Measurements from ENCODE around the gene ACBD5. TPM values are rescaled to one million over a fixed set of nuclear protein-coding genes. Genes with fewer than 3 reads are reported as not detected.
"Not testable (repeated sequence)": the region's sequence is repeated elsewhere in the genome, so short reads cannot be mapped to it uniquely, and the experiment has no call there.

Gene ACBD5
- 56.6 TPM for total RNA-seq

DNA sequence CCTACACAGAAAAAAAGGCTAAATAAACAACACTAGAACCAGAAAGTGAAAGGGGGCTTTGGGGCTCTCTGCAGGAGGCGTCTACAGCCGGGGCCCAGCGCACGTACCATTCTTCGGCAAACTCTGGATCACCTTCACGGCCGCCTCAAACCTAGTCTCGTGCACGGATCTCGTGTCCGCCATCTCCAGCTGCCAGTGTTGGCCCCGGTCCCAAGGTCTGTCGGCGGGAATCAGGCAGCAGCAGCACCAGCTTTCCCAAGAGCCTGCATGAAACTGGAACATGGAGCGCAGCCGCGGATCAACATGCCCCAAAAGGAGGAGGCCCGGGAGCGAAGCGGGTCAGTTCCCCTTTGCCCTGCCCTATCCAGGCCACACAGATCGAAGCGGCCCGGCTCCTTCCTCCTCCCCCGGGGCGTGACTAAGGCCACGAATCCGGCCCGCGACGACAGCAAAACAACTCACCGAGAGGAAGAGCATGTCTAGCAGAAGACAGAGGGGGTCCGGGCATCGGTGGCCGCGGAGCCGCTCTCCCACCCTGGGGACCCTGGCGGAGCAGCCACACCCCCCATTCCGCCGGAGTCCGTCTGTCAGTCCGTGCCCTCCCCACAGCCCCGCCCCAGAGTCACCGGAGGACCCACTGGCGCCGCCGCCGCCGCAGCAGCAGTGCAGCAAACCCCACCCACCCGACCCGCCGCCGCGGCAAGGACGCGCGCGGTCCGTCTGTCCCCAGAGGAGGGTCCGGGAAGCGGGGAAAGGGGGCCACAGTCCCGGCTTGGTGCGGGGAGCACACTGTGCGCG is at the start of gene ACBD5:
TSS of gene ACBD5 (minus strand) at position 586 of the 798 bp plus-strand sequence. CDS start at position 477, 109 bp downstream.
- peak; percentile 79 for DNase-seq

DNA sequence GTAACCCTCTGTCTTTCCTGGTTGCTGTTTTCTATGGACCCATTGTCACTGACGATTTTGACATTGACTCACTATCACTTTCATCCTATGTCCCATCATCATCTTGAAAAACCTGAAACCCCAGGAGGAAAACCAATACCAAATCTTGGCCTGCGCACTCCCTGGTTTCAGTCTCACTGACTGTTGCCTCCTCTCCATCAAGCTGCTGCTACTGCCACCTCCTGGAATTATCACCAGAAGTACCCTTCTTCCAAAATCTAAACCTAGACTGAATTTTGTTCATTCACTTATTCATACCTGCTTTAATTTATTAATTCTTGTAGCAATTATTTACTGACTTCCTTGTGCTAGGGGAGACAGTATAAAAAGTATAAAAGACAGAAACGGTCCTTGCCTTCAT is 44.5 kb upstream of the ACBD5 start:
- DNase-seq: no peak

DNA sequence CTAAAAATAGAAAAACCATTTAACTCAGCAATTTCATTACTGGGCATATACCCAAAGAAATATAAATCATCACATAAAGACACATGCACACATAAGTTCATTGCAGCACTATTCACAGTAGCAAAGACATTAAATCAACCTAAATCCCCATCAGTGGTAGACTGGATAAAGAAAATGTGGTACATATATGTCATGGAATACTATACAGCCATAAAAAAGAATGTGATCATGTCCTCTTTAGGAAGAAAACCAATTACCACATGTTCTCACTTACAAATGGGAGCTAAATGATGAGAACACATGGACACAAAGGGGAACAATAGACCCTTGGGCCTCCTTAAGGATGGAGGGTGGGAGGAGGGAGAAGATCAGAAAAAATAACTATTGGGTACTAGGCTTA is 36.0 kb upstream of the ACBD5 start:
- no peak for DNase-seq

- DNase-seq: not testable (repeated sequence)
These were observed 25.4 kb upstream of the ACBD5 start for GRCh38 chr10:27266025-27266424.

- DNase-seq: not testable (repeated sequence)
These were observed 22.2 kb upstream of the ACBD5 start for GRCh38 chr10:27262788-27263187.

GRCh38 chr10:27258838-27259812 is 18.5 kb upstream of the ACBD5 start:
- DNase-seq: no peak

GRCh38 chr10:27258492-27258837 is 17.9 kb upstream of the ACBD5 start:
- DNase-seq: no peak

DNA sequence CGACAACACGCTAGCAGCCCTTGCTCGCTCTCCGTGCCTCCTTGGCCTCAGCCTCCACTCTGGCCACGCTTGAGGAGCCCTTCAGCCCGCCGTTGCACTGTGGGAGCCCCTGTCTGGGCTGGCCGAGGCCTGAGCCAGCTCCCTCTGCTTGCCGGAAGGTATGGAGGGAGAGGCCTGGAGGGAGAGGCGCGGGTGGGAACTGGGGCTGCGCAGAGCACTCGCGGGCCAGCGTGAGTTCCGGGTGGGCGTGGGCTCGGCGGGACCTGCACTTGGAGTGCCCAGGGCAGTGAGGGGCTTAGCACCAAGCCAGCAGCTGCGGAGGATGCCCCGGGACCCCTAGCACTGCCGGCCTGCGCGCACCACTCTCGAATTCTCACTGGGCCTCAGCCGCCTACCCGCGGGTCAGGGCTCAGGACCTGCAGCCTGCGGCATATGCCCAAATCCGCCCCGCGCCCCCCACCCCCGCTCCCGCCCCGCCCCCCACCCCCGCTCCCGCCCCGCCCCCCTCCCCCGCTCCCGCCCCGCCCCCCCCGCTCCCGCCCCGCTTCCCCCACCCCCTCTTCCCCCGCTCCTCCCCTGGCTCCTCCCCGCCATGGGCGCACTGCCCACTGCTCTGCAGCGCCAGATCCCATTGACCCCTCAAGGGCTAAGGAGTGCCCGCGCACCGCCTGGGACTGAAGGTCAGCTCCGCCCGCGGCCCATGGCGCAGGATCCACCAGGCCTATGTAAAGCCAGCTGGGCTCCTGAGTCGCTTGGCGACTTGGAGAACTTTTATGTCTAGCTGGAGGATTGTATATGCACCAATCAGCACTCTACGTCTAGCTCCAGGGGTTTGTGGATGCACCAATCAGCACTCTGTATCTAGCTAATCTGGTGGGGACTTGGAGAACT is 15.9 kb upstream of the ACBD5 start:
- DNase-seq: no peak

GRCh38 chr10:27253576-27253975 is 13.0 kb upstream of the ACBD5 start:
- no peak for DNase-seq

DNA sequence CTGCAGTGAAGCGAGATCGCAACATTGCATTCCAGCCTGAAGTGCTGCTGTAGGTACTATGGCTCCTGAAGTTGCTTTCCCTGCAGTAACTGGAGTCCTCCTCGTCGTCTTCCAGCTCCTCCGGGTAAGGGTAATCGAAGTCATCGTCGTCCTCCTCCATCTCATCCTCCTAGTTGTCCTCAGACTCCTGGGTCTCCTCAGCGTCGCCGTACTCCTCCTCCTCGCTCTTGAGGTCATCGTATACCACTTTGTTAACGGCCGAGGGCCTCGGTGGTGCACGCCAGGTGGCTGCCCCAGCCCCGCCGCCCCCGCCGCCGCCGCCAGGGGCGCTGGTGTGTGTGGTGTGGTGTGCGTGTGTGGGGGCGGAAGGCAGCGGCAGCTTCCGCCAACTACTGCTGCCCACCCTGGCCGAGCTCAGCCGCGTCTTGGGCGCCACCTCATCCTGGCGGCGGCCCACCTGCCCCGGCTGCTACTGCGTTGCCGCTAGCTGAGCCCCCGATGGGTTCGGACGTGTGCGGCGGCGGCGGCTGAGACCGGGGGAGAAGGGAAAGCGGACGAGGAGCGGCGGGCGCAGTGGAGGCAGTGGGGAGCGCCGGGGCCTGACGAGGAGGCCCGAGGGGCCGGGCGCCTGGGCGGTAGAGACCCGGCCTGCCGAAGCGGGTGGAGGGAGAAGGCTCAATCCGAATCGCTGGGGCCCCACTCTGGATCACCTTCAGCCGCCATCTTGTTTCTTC is 11.8 kb upstream of the ACBD5 start:
- DNase-seq: no peak

GRCh38 chr10:27251554-27251953 is 11.0 kb upstream of the ACBD5 start:
- DNase-seq: no peak

DNA sequence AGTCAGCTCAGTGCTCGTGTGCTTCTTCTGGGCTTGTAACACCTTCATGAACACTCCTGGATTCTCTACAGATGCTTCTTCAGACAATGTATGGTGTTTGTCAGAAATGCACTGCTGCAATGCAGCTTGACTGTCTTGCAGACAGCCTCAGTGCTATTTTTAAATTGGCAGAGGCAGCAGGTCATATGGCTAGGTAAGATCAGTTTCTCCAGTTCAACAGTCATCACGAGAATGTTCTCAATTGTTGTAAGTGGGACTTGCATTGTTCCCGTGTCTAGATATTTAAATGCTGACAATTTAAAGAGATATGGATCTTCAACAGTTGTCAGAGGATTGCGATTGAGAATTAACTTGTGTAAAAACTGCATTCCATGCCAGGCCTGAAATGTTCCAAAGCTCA is 7.6 kb upstream of the ACBD5 start:
- no peak for DNase-seq

DNA sequence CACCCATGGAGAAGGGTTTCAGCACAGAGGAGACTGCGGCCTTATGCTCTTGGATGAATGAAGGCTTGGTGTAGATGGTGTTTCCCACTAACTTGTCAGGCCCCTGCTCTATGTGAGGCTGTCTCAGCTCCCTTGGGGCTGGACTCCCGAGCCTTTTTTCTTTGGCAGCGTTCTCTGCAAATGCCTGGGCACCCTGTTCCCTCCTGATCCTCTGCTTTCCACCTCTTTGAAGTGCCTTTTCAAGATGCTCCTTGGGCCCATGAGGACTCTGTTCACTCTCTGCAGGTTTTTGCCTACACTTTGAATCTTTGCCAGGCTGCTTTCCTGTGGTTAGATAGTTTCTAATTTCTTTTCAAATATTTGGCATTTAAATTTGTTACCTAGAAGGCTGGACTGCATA is 6.8 kb upstream of the ACBD5 start:
- DNase-seq: no peak

DNA sequence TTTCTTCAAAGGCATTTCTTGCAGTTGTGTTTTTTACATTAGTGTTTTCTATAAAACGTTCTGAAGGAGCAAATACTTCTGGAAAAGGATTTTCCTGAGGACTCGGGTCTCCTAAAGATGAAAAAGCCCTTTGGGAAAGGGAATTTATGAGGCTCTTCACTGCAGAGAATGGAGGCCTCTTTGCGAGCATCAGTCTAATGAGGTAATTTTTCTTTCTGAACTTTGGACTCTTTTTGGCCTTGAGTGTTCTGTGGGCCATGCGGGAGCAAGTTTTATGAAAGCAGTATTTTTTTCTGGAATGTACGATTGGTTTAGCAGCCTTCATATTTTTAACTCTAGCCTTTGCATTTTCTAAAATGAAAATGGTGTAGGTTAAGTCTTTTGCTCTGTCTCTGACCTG is 6.4 kb upstream of the ACBD5 start:
- no peak for DNase-seq

DNA sequence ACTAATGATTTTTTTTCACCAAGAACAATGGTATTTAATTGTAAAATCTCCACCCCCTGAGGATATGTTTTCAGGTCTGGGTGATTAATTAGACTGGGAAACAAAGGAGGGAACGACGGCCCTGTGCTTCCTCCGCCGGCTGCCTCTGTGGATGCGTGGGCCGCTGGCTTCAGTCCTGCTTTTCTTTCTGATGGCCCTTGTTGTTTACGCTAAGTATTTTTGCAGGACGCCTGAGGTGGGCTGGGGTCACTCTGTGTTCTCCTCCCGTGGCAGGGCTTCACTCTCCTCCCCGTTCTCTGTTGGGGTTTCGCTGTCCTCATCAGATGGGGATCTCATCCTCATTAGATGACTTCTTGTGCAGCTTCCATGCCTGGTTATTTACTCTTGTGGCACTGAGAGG is 5.2 kb upstream of the ACBD5 start:
- no peak for DNase-seq

DNA sequence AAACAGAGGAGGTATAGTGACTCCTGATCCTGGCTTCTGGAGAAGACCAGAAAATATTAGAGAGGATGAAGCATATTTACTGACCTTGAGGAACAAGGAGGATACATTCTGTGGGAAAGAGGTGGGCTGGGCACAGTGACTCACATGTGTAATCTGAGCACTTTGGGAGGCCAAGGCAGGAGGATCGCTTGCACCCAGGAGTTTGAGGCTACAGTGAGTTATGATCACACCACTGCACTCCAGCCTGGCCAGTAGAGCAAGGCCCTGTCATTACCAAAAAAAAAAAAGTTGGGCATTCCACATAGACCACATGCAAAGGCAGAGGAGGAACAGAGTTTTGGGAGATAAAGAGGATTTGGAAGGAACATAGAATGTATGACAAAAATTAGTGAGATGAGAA is 4.4 kb upstream of the ACBD5 start:
- no peak for DNase-seq

DNA sequence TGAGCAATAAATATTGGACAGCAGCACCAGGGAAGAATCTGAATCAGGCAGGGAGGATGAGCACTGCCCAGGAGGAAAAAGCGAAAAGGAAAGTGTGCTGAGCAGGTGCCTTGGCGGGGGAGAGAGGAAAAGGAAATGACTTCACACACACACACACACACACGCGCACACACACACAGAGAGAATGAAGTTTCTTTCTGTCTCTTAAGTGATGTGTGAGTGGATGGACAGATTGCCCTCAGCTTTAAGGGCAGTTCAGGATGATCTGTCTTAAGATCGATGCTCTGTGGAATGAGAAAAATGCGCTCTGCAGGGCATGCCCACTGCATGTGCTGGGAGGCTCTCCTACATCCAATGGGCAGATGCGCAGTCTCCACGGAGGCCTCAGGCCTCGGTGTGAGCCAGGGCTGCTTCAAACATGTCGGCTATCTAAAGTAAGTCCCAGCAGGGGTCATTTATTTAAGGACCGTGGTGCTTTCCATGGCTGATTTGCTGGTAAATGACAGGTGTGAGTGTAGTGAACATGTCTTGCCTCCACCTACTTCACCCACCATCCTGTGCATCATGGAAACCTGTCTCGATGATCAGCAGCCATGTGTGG is 2.5 kb upstream of the ACBD5 start:
- DNase-seq: peak; percentile 56

DNA sequence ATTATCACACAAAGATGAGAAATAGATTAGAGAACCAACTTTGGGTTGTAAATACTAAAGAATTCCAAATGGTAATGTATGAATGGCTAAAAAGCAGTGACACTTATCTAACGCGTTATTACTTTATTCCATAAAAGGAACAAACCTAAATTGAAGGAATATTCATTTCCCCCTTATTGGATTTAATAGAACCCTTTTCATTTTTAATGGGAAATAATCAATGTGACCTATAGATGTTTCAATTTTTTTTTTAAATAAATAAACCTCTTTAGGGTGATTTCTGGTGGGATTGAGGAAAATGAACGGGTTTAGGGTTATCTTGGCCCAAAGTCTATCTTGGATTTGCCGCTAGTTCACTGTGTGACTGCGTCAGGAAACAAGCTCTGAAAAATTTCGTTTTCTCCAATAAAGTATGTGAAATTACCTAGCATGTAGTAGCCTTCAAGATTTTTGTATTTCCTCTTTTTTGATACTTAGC is 1.9 kb upstream of the ACBD5 start:
- DNase-seq: no peak

GRCh38 chr10:27241652-27242472 is 1.3 kb upstream of the ACBD5 start:
- DNase-seq: peak; percentile 87

- no peak for DNase-seq
These were observed 534 bp upstream of the ACBD5 start for GRCh38 chr10:27241010-27241651.
